SH-SY5Y (cell line): ENCODE data around the gene LIMK2.

Experiments
- GATA2 ChIP-seq: IDR thresholded peaks from 2 replicates; pipeline ENCODE4 v1.6.1; 2011; ENCODE audit warnings: mild to moderate bottlenecking, low read depth, low read length
- GATA3 ChIP-seq: IDR thresholded peaks from 2 replicates; pipeline ENCODE4 v1.6.1; 2011; ENCODE audit warnings: low read depth, mild to moderate bottlenecking, low read length, moderate library complexity

DNA sequence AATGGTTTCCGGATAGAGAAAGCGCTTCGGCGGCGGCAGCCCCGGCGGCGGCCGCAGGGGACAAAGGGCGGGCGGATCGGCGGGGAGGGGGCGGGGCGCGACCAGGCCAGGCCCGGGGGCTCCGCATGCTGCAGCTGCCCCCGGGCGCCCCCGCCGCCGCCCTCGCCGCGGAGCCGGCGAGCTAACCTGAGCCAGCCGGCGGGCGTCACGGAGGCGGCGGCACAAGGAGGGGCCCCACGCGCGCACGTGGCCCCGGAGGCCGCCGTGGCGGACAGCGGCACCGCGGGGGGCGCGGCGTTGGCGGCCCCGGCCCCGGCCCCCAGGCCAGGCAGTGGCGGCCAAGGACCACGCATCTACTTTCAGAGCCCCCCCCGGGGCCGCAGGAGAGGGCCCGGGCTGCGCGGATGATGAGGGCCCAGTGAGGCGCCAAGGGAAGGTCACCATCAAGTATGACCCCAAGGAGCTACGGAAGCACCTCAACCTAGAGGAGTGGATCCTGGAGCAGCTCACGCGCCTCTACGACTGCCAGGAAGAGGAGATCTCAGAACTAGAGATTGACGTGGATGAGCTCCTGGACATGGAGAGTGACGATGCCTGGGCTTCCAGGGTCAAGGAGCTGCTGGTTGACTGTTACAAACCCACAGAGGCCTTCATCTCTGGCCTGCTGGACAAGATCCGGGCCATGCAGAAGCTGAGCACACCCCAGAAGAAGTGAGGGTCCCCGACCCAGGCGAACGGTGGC is 64.5 kb downstream of the LIMK2 start:
- TF ChIP-seq GATA2 (no peak), GATA3 (no peak)
